ENCODE data around the gene UTRN. TPM values are rescaled to one million over a fixed set of nuclear protein-coding genes. Genes with fewer than 3 reads are reported as not detected.

UTRN gene
- total RNA-seq, 1 donor from 2014 or later, result 107 TPM

- no peak for DNase-seq (ENCODE audit: low spot score)
Observed at GRCh38 chr6:144283646-144284477, 1.3 kb upstream of the UTRN start.

DNA sequence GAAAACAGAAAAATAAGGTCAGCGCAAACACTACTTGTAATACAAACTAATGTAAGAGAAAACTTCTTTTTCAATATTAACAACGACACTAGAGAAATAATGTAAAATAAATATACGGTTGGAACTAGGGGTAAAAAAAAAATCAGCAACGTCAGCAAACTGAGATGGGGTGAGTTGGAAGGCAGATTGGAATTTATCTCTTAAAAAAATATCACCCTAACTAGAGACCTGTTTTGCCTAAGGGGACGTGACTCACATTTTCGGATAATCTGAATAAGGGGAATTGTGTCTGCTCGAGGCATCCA is 705 bp upstream of the UTRN start:
- DNase-seq (ENCODE audit: low spot score), result no peak

- no peak for DNase-seq (ENCODE audit: low spot score)
Observed at GRCh38 chr6:144285548-144285797, 338 bp downstream of the UTRN start.

DNA sequence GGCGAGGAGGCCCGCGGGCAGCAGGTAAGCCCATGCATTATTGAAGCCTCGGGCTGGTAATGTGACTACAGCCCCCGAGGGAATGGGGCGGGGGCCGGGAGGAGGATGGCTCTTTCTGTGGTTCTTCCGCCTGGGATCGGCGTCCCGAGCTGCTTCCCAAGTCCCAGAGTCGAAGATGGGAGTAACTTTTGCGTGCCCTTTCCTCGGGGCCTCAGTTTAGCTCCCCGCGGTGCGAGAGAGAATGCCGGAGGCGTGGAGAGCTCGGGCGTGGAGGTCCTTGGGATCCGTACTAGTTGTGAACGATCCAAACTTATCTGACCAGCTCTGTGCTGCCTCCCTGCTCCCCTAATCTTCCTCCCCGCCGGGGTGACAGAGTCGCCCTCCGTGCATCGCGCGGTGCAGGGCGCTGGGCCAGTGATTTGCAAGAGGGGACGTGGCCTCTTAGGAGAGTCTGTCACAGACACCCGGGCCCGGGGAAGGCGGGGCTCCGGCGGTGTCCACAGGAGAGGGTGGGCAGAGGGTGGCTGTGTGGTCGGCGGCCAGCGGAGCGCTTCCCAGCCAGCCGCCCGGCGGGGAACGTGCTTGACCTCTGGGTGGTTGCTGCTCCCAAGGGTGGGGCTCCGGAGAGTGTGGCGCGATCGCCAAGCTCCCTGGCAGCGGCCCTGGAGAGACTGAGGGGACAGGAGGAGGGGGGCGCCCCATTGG is 815 bp downstream of the UTRN start:
- DNase-seq (ENCODE audit: low spot score), result peak; percentile 45

GRCh38 chr6:144286503-144287393 is 1.6 kb downstream of the UTRN start:
- DNase-seq (ENCODE audit: low spot score), result peak; percentile 80

DNA sequence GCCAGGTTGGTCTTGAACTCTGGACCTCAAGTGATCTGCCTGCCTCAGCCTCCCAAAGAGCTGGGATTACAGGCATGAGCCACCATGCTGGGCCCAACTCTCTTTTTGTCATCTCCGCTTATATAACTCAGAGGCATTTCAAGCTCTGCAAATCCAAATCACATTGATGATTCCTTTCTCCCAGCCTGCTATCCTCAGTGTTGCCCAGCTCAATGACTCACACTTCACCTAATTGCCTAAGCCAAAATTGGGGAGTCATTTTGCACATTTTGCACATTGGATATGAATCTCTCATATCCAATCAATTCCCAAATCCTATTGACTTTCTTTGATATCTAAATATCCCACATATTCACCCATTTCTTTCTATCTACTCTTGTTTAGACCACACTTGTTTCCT is 3.9 kb downstream of the UTRN start:
- no peak for DNase-seq (ENCODE audit: low spot score)

DNA sequence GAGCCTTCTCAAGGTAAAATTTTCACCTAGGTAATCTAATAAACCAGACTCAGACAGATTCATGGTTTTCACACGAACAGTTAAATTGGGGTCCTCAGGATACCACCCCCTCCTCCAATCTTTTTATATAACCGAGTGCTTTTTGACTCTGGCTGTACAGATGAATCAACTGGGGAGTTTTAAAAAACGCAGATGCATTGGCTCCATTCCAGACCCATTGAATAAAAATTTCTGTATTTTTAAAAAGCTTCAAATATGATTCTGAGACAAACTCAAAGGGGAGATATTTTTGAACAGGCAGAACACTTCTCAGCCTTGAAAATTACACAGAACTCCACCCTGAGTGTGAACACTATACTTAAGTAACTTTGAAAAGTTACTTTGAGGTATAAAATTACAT is 7.2 kb downstream of the UTRN start:
- no peak for DNase-seq (ENCODE audit: low spot score)

- no peak for DNase-seq (ENCODE audit: low spot score)
Observed at GRCh38 chr6:144294016-144294415, 8.9 kb downstream of the UTRN start.

GRCh38 chr6:144295211-144295610 is 10.1 kb downstream of the UTRN start:
- DNase-seq (ENCODE audit: low spot score), result no peak

- DNase-seq (ENCODE audit: low spot score), result peak; percentile 9
Observed at GRCh38 chr6:144295981-144296767, 11.0 kb downstream of the UTRN start.

DNA sequence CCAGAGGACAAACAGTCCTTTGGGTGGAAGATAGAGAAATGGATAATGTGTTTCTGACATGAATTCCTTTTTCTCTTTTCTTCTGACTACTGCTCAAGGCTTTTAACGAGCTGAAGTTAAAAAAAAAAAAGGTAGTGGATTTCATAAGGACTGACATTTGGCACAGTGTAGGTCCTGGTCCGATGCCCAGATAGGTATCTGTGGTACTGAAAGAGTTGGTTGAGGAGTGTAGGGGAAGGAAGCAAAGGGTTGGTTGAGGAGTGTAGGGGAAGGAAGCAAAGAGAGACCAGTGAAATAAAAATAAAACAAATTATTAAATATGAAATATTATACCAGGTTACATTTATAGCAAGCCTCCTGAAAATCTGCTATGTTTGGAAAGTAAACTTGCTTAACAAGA is 11.8 kb downstream of the UTRN start:
- DNase-seq (ENCODE audit: low spot score), result peak; percentile 16

DNA sequence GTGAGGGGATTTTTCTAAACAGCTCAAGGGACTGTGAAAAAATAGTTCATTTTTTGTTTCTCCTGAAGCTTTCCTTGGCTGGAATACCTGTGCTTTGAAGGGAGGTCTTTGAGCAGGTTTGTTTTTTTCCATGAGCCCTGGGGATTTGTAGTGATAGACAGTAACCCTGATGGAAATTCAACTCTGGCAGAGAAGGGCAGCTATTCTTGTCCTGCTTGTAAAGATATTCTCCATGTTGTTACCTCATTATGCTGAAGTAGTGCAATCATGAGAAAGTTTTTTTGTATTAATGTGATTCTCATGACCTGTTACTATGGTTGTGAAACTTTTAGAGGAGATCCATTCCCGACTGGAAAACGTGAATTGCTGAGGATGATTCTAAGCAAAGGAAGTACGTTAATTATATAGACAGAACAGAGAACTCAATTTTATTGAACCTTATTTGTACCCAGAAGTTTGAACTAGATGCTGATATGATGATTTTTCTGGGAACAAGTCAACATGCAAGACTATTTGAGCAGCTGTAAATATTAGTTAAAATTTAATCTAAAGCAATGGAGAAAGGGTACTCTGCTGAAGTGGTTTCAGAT is 12.5 kb downstream of the UTRN start:
- DNase-seq (ENCODE audit: low spot score), result no peak

DNA sequence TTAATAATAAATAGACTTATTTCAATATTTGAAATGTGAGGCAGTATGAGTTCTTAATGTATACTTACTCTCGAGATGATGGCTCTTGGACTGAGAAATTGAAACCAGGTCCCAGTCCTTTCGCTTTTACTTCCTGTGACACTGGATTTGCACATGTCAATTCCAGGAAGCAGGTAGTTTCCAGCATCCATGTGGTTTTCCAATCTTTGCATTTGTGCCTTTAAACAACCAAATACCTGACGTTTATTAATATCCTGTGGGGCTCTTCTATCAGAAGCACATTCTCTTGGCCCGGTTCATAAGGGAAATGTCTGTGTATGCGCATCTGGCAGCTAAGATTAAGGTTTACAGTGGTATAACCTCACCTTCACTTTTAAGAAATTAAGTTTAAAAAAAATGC is 13.1 kb downstream of the UTRN start:
- DNase-seq (ENCODE audit: low spot score), result no peak

GRCh38 chr6:144298916-144299315 is 13.8 kb downstream of the UTRN start:
- no peak for DNase-seq (ENCODE audit: low spot score)

GRCh38 chr6:144302701-144303372 is 17.7 kb downstream of the UTRN start:
- DNase-seq (ENCODE audit: low spot score), result no peak

DNA sequence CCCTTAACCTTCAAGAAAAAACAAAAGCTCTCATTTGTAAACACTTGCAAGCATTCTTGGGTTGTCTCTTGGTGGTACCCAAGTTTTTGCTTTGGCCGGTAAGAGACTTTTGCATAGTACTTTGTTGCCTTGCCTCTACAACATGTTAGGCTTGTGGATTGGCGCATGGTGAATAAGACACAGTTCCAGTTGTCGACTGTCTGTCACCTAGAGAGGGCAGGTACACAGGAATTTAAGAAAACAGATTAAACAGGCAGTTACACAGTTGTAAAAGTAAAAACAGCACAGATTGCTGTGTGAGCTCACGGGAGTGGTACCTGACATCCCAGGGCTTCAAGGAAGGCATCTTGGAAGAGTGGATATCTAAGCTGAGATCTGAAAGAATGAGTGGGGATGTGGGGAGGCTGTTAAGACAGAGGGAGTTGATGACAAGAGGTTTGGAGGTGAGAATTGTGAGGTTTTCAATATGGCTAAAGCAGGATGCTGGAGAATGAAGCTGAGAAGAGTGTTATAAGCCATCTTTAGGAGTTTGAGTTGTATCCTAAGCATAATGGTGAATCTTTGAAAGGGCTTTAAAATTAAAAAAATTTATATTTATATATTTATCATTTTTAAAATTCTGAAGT is 19.2 kb downstream of the UTRN start:
- DNase-seq (ENCODE audit: low spot score), result no peak

- DNase-seq (ENCODE audit: low spot score), result no peak
Observed at GRCh38 chr6:144305567-144305966, 20.4 kb downstream of the UTRN start.

DNA sequence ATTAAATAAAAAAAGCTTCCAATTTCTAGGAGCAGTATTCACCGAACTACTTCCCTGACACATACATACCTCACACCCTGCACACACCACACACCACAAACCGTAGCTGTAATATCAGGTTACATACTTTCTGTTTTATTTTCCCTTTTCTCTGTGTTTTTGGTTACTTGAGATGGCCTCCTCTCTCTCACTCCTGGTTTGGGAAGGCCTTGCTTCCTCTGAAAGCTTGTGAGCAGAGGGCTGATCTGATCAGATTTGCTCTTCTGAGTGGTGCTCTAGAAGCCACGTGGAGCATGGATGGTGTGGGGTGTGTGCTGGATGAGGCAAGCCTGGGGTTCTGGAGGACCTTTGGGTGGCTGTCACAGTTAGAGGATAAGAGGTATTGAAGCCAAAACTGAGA is 20.9 kb downstream of the UTRN start:
- no peak for DNase-seq (ENCODE audit: low spot score)

DNA sequence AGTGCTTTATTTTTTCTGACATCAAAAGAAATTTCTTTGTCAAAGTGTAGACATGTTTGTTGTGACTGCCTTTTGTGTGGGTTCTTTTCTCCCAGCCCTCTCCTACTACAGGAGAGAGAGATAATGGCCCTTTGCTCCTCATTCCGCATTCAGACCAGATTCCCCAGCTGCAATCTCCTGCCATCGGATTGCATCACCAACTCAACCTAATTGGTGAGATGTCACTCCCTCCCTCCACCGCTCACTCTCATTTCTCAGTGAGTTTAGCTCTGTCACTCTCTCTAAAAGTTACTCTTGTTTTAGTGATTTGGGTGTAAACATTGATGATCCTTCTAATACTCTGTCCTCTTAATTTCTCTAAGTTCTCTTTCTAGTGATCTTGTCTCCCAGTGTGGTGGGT is 22.7 kb downstream of the UTRN start:
- no peak for DNase-seq (ENCODE audit: low spot score)

- DNase-seq (ENCODE audit: low spot score), result no peak
Observed at GRCh38 chr6:144310765-144311164, 25.6 kb downstream of the UTRN start.

GRCh38 chr6:144311361-144311760 is 26.2 kb downstream of the UTRN start:
- no peak for DNase-seq (ENCODE audit: low spot score)
